K562 (cell line): ENCODE measurements around the gene IL27RA. TPM values are rescaled to one million over a fixed set of nuclear protein-coding genes. Genes with fewer than 3 reads are reported as not detected.

ENCODE experiments used
- CBFA2T2 ChIP-seq: fragments of 450-650 bp; conservative IDR thresholded peaks from 2 replicates; pipeline ENCODE4 v1.6.1; 2017; ENCODE audit warnings: mild to moderate bottlenecking
- CC2D1A ChIP-seq: fragments of 450-650 bp; IDR thresholded peaks from 2 replicates; pipeline ENCODE4 v1.6.1; 2017; ENCODE audit warnings: mild to moderate bottlenecking
- CHD1 ChIP-seq: fragments of 200-600 bp; sonication (generic); IDR thresholded peaks from one replicate; pipeline ENCODE4 v1.6.1; 2012; ENCODE audit warnings: mild to moderate bottlenecking, moderate library complexity, low read length, inconsistent platforms
- ESRRA ChIP-seq: fragments of 450-650 bp; IDR thresholded peaks from 2 replicates; pipeline ENCODE4 v1.6.1; 2014; ENCODE audit warnings: low read depth, mild to moderate bottlenecking, moderate library complexity, borderline replicate concordance
- GATAD2A ChIP-seq: fragments of 450-650 bp; IDR thresholded peaks from 2 replicates; pipeline ENCODE4 v1.6.1; 2017
- HNRNPH1 ChIP-seq: fragments of 200-400 bp; formaldehyde crosslinking; optimal IDR thresholded peaks from 2 replicates; pipeline ENCODE3; 2017; ENCODE audit warnings: low read depth, mild to moderate bottlenecking, low read length, moderate library complexity
- MAX ChIP-seq: sonication (generic); formaldehyde crosslinking; IDR thresholded peaks from 2 replicates; pipeline ENCODE4 v1.9.0; 2022; ENCODE audit warnings: mild to moderate bottlenecking, missing genetic modification reagents
- MAZ ChIP-seq, 2 experiments: fragments of 450-650 bp in 1 of 2; sonication (generic) in 1 of 2; formaldehyde crosslinking; IDR thresholded peaks in 1 of 2; conservative IDR thresholded peaks in 1 of 2; 2 replicates each; pipeline versions ENCODE4 v1.4.0 to v1.5.0; 2020; ENCODE audit warnings: mild to moderate bottlenecking in 1 of 2, missing genetic modification reagents in 1 of 2
- NBN ChIP-seq: fragments of 450-650 bp; IDR thresholded peaks from 2 replicates; pipeline ENCODE4 v1.6.1; 2016; ENCODE audit warnings: low read depth, mild to moderate bottlenecking
- PPARD ChIP-seq: fragments of 250-450 bp; sonication (Bioruptor Pico); IDR thresholded peaks from 2 replicates; pipeline ENCODE4 v1.8.0; 2022; ENCODE audit warnings: inconsistent platforms, mild to moderate bottlenecking, moderate library complexity
- RBM39 ChIP-seq: fragments of 200-400 bp; formaldehyde crosslinking; optimal IDR thresholded peaks from 2 replicates; pipeline ENCODE3; 2018; ENCODE audit warnings: low read depth, low read length
- SRF ChIP-seq, 2 experiments: fragments of 250-450, 450-650 bp in 1 of 2; sonication (Bioruptor Pico) in 1 of 2; sonication (generic) in 1 of 2; formaldehyde crosslinking; IDR thresholded peaks; 2 replicates each; pipeline versions ENCODE4 v1.5.0 to v1.5.1; 2020 to 2022; ENCODE audit warnings: mild to moderate bottlenecking in 1 of 2, missing genetic modification reagents in 1 of 2
- STAG1 ChIP-seq: sonication (generic); formaldehyde crosslinking; IDR thresholded peaks from 2 replicates; pipeline ENCODE4 v1.5.0; 2020; ENCODE audit warnings: missing genetic modification reagents, borderline replicate concordance
- ZEB2 ChIP-seq: fragments of 450-650 bp; IDR thresholded peaks from 2 replicates; pipeline ENCODE4 v1.6.1; 2016
- ZNF146 ChIP-seq: IDR thresholded peaks from one replicate; pipeline ENCODE4 v1.6.1; 2018; ENCODE audit warnings: missing compliant biosample characterization; ENCODE audit not compliant: unreplicated experiment
- polyA plus RNA-seq, 8 experiments: library from polyadenylated mRNA; depleted of rRNA in 4 of 8; stranded (reverse) in 5 of 8; unstranded in 3 of 8; fragments of >200 nt; fragmentation: Nextera tagmentation in 2 of 8; fragmentation: Illumina TruSeq in 1 of 8; extraction: Ambion mirVana in 2 of 8; extraction: Trizol in 1 of 8; gene quantifications; 2 replicates each; pipeline versions ENCODE4 v1.2.1 to v1.2.3, GENCODE V29; 2011 to 2014; ENCODE audit warnings: inconsistent platforms in 1 of 8, missing spikeins in 1 of 8
- total RNA-seq, 7 experiments: library from RNA; depleted of rRNA in 6 of 7; stranded (reverse); fragments of >200 nt in 6 of 7; fragmentation: Illumina TruSeq in 2 of 7; extraction: Trizol in 2 of 7; gene quantifications; 2 replicates each; pipeline versions ENCODE4 v1.2.1 to v1.2.3, GENCODE V29; 2011 to 2021; ENCODE audit warnings: low replicate concordance in 1 of 7
- TF ChIP-seq, protein P1 (sequence below): sonication (generic); formaldehyde crosslinking; IDR thresholded peaks from 2 replicates; pipeline ENCODE4 v1.8.1; 2023; ENCODE audit warnings: mild to moderate bottlenecking, missing genetic modification reagents
- TF ChIP-seq, protein P2 (sequence below): sonication (generic); formaldehyde crosslinking; IDR thresholded peaks from 2 replicates; pipeline ENCODE4 v1.8.1; 2023; ENCODE audit warnings: mild to moderate bottlenecking, missing genetic modification reagents
- TF ChIP-seq, protein P3 (sequence below), 2 experiments: fragments of 450-650 bp; conservative IDR thresholded peaks; 2 replicates each; pipeline ENCODE4 v1.6.1; 2017; ENCODE audit warnings: mild to moderate bottlenecking in 2 of 2, moderate library complexity in 2 of 2
- TF ChIP-seq, protein P4 (sequence below): fragments of 250-450 bp; sonication (Bioruptor Pico); IDR thresholded peaks from 2 replicates; pipeline ENCODE4 v1.8.0; 2022; ENCODE audit warnings: inconsistent platforms

Gene IL27RA
- total and polyA plus RNA-seq, 9 of the 15 experiments (the other 6 are each of a cell fraction or from before 2014, with no cell fraction given): 1.9 to 15.9 (median 12.0) TPM

- TF ChIP-seq, protein P1, sequence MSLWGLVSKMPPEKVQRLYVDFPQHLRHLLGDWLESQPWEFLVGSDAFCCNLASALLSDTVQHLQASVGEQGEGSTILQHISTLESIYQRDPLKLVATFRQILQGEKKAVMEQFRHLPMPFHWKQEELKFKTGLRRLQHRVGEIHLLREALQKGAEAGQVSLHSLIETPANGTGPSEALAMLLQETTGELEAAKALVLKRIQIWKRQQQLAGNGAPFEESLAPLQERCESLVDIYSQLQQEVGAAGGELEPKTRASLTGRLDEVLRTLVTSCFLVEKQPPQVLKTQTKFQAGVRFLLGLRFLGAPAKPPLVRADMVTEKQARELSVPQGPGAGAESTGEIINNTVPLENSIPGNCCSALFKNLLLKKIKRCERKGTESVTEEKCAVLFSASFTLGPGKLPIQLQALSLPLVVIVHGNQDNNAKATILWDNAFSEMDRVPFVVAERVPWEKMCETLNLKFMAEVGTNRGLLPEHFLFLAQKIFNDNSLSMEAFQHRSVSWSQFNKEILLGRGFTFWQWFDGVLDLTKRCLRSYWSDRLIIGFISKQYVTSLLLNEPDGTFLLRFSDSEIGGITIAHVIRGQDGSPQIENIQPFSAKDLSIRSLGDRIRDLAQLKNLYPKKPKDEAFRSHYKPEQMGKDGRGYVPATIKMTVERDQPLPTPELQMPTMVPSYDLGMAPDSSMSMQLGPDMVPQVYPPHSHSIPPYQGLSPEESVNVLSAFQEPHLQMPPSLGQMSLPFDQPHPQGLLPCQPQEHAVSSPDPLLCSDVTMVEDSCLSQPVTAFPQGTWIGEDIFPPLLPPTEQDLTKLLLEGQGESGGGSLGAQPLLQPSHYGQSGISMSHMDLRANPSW: no peak
- TF ChIP-seq, protein P2, sequence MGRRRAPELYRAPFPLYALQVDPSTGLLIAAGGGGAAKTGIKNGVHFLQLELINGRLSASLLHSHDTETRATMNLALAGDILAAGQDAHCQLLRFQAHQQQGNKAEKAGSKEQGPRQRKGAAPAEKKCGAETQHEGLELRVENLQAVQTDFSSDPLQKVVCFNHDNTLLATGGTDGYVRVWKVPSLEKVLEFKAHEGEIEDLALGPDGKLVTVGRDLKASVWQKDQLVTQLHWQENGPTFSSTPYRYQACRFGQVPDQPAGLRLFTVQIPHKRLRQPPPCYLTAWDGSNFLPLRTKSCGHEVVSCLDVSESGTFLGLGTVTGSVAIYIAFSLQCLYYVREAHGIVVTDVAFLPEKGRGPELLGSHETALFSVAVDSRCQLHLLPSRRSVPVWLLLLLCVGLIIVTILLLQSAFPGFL (CRISPR knock-in tag): peak; percentile 89; the same call in 1 of the 2 replicates
- TF ChIP-seq CBFA2T2 (no peak), GATAD2A (peak; percentile 54; the same call in 1 of the 2 replicates), RBM39 (no peak), STAG1 (CRISPR knock-in tag) (no peak), ZEB2 (peak; percentile 41; the same call in 1 of the 2 replicates), NBN (peak; percentile 78), ESRRA (peak; percentile 84; the same call in 1 of the 2 replicates), CC2D1A (peak; percentile 92), HNRNPH1 (no peak), MAZ (CRISPR knock-in tag; conservative IDR thresholded peaks at IDR 0.05 in 1 of 2, IDR thresholded peaks at IDR 0.05 in 1 of 2) (peak; percentile 71 to 75), CHD1 (no peak), MAX (CRISPR knock-in tag) (no peak), SRF (CRISPR knock-in tag; IDR thresholded peaks at IDR 0.05) (no peak), ZNF146 (CRISPR knock-in tag) (no peak), PPARD (CRISPR knock-in tag) (no peak)
- TF ChIP-seq, protein P3, sequence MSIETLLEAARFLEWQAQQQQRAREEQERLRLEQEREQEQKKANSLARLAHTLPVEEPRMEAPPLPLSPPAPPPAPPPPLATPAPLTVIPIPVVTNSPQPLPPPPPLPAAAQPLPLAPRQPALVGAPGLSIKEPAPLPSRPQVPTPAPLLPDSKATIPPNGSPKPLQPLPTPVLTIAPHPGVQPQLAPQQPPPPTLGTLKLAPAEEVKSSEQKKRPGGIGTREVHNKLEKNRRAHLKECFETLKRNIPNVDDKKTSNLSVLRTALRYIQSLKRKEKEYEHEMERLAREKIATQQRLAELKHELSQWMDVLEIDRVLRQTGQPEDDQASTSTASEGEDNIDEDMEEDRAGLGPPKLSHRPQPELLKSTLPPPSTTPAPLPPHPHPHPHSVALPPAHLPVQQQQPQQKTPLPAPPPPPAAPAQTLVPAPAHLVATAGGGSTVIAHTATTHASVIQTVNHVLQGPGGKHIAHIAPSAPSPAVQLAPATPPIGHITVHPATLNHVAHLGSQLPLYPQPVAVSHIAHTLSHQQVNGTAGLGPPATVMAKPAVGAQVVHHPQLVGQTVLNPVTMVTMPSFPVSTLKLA (conservative IDR thresholded peaks at IDR 0.05): no peak
- TF ChIP-seq, protein P4, sequence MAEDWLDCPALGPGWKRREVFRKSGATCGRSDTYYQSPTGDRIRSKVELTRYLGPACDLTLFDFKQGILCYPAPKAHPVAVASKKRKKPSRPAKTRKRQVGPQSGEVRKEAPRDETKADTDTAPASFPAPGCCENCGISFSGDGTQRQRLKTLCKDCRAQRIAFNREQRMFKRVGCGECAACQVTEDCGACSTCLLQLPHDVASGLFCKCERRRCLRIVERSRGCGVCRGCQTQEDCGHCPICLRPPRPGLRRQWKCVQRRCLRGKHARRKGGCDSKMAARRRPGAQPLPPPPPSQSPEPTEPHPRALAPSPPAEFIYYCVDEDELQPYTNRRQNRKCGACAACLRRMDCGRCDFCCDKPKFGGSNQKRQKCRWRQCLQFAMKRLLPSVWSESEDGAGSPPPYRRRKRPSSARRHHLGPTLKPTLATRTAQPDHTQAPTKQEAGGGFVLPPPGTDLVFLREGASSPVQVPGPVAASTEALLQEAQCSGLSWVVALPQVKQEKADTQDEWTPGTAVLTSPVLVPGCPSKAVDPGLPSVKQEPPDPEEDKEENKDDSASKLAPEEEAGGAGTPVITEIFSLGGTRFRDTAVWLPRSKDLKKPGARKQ (CRISPR knock-in tag): no peak
Observed at GRCh38 chr19:14005349-14006084, 26.0 kb upstream of the IL27RA start (continued).
